Sciatic nerve (tissue), 2 donors: ENCODE results near the gene PTPN14. TPM values are rescaled to one million over a fixed set of nuclear protein-coding genes. Genes with fewer than 3 reads are reported as not detected.
"Not testable (repeated sequence)": the region's sequence is repeated elsewhere in the genome, so short reads cannot be mapped to it uniquely, and the experiment has no call there.

Source experiments
- ATAC-seq: fragments of 200-7000 bp; cut with Tn5 transposase; one replicate; pipeline ENCODE4 v1.9.1; 2020; ENCODE audit warnings: mild to moderate bottlenecking, moderate library complexity
- DNase-seq: peaks from one replicate; pipeline ENCODE4 v3.0.0-alpha.2; 2020; ENCODE audit warnings: low spot score
- intact Hi-C: fragments of 100-400 bp; cut with DNase I; formaldehyde crosslinking; loops from one replicate; pipeline ENCODE4 v1.14.2; 2022
- total RNA-seq: library from RNA; stranded (reverse); fragmentation: NEBNext Ultra II Directional; extraction: Animal tissue kit (Norgen Biotek cat#: 25700); gene quantifications from one replicate; pipeline ENCODE4 v1.2.1, GENCODE V29; 2021
- donor health status: DM: no; HTN: no; CAD: no.
- donor health status: DM: no; HTN: no; CAD: no.

The PTPN14 gene
- total RNA-seq, 1 donor from 2014 or later, result 85.9 TPM

DNA sequence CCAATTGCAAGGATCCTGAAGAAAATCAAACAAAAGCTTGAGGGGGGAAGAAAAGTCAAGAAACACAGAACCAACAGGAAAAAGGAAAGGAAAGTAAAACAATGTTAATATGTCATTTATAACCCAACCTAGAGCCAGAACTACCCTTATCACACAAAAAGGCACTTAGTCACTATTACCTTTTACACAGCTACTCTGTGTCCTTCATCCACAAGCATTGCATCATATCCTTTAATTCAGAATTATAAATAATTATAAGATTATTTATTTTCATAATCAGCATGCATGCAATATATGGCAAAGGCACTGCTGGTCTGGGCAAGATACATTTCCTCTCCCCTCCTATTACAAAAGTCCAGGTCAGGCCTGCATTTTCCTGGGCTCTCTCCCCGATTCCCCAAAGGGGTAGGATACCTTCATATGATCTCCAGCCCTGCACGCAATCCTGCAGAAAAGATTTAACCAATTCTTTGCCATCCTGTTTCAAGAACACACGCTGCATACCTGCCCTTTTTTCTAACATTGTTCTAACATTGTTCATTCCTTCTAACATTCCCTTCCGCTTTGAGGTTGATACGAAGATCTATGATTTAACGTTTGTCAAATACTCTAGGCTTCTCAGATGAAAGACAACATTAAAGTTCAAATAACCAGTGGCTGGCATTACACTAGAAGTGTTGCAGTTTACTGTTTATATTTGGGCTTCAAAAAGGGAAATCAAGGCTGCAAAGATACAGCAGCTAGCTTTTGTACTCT, 4.3 kb downstream of the PTPN14 start:
- no peak for DNase-seq
- intact Hi-C loops, result no loop called here
- ATAC-seq, result no peak

DNA sequence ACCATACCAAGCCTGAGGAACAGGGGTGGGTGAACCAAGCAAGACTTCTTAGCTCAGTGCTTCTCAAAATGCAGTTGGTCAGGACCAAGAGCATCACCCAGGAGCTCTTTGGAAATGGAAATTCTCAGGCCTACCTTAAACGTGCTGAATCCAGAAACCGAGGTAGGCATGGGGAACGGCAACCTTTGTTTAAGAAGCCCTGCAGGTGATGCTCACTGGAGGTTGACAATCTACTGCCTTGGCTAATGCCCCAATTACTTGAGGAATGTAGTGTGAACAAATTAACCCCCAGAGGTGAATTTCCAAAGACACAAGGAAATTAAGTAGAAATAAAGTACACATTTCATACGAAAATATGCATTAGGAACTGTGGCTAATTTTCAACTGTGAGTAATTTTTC, 5.3 kb downstream of the PTPN14 start:
- no peak for ATAC-seq
- no peak for DNase-seq
- intact Hi-C loops, result no loop called here

DNA sequence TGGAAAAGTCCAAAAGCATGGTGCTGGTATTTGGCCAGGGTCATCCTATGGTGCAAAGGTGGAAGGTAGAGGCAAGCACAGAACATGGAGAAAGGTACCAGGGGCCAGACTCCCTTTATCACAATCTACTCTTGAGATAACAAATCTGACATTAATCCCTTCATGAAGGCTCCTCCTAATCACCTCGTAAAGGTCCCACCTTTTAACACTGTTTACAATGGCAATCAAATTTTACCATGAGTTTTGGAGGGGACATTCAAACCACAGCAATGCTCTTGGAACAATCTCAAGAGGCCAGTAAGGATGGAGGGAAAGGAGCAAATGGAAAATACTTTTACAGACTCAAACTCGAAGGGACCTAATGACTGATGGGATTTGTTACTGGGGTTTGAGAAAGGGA, 6.1 kb downstream of the PTPN14 start:
- intact Hi-C loops, result no loop called here
- ATAC-seq, result no peak
- no peak for DNase-seq

DNA sequence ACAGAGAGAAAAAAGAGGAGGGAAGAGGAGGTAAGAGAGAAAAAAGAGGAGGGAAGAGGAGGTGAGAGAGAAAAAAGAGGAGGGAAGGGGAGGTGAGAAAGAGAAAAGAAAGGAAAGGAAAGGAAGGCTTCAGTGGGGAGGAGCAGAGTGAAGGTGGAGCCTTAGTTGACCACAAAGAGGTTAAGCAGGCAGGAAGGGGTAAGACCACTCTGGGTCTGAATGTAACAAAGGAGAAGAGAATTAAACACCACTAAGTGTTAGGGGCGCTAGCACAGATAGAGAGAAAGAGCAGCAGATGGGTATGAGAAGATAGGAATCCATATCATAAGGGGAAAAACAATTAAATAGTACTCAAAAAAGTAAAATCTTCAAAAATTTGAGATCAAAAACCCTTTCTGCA, 6.6 kb downstream of the PTPN14 start:
- ATAC-seq, result no peak
- no peak for DNase-seq
- intact Hi-C loops, result no loop called here

DNA sequence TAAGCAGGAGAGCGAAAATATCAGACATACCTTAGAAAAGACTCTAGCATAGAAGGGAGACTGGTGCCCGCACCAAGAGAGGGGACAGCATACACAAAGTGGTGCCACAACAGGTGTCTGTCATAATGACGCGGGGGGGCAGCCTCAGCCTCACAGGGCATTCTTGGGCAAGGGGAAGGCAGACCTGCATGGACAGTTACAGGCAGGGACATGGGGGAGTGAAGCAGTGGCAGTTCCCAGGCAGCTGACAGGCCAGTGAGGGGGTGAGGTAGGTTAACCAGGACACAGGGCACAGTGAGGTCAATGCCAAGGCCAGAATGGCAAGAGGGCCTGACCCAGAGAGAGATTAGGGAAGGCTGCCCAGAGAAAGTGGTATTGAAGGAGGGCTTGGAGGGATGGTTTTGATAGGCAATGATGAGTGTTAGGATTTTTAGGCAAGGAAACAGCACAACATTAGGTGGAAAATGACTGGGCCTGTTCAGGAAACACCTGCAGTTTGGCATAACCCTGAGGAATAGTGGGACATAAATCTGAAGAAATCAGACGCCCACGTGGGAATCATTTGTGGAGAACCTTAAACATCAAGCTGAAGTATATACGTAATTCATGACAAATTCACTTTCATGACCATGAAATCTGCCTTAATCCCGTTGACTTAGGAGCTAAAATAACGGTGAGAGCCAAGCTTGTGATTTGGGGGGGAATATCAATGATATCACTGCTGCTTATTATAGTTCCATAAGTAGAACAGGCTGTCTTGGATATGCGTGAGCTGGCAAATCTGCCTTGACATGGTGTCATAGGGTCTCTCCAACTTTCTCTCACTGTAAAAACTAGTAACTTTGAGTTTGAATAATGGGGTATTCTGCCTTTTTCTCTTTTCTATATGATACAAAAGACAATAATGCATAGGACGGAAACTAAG, 8.9 kb downstream of the PTPN14 start:
- DNase-seq, result no peak
- ATAC-seq, result no peak
- intact Hi-C loops, result no loop called here

DNA sequence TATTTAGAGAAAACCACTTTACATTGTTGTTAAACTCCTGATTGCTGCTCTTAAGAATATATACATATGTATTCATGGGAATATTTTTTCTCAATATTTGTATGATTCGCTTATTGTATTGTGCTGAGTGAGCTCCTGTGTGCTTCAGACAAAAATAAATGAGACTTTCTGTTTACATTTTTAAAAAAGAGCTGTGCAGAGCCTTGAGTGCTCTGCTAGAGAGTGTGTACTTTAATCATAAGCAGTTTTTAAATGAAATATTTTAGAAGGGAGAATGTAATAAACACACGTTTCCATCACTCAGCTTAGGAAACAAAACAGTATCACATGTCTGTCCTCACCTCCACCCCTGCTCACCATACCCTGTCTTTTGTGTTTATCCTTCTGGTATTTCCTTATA, 9.7 kb downstream of the PTPN14 start:
- DNase-seq, result no peak
- intact Hi-C loops, result no loop called here
- ATAC-seq, result no peak

DNA sequence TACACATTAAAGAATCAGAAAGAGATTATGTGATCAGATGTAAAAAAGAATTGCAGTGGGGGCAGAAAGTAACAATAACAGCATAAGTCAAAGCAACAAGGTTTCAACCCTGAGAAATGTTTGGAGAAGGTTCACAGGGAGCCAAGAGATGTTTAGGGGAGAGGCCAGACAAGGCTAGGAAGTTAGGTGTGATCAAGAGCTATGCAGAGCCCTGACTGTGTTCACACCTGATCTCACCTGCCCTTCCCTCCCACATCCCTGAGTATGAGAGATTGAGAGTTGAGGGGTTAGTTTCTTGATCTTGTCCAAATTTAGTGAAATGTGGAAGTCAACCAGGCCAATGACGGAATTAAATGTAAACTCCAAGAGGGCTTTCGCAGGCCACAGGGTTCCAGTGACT, 10.2 kb downstream of the PTPN14 start:
- intact Hi-C loops, result no loop called here

DNA sequence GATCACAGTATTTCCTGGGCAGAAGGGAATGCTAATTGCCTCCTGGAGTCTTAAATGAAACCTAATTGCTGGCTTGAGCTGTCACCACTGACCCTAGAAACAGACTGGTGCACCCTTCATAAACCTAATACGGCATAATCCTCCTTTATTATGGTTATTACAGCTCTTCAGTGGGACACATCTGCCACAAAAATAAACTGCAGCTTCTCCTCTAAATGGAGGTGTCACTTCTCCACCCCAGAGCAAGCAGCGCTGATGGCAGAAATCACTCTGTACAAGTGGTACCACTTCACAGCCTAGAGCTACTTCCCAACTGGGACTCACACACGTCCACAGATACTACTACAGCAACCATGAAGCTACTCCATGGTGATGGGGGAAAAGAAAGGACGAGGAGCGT, 11.1 kb downstream of the PTPN14 start:
- ATAC-seq (peak; percentile 32), DNase-seq (no peak)
- intact Hi-C loops, result no loop called here

More for the DNA sequence above, 10.2 kb downstream of the PTPN14 start:
- DNase-seq, result no peak
- ATAC-seq, result no peak

DNA sequence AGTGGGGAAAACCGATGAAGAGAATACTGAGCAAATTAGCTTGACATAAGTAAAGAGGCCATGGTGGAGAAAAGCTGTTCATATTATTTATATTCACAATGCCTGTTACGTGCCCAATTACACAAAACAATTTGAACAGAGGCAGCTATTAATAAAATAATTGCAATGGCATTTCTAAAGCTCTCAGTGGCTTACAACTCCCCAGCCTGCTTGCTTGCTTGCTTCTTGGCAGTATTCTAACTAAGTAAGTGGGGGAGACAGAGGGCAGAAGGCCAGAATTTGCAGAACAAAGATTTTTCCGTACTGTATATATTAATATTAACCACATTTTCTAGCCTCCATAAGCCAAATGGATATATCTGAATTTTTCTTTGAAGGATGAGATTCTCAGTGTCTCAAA, 12.9 kb downstream of the PTPN14 start:
- intact Hi-C loops, result no loop called here
- ATAC-seq, result no peak
- no peak for DNase-seq

DNA sequence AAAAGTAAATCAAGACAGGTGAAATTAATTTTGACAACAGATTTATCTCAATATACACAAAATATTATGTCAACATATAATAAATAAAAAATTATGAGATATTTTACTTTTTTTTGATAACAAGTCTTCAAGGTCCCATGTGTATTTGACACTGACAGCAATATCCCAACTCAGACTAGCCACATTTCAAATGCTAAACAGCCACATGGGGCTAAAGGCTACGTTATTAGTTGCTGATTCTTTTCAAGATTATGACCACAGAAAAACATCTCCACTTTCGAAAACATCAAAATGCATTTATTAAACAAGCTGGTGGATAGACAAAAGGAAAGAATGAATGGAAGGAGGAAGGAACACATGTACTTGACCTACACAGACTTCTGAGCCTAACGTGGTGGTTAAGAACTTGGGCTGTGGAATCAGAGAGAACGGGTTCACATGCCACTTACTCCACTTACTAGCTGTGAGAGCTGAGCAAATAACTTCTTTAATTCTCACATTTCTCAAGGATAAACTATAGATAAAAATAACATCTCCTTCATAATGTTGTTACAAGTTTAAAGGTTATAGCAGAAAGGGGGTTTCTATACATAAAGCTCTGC, 13.4 kb downstream of the PTPN14 start:
- ATAC-seq, result no peak
- DNase-seq, result no peak
- intact Hi-C loops, result no loop called here

DNA sequence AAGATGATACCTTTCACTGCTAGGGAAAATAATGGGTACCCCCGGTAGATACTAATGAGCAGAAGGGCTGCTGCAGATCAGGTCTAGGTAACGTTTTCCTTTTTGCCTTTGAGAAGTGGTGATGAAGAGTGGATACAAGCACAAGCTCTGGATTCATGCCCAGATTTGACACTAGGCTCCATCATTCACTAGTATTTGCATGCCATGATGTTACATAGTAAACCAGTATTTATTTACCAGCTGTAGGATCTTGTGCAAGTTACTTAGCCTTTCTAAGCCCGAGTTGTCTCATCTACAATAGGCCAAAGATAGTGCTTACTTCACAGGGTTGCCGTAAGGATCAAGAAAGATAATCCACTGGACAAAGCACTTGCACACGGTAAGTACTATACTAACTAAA, 14.2 kb downstream of the PTPN14 start:
- intact Hi-C loops, result no loop called here
- ATAC-seq (no peak), DNase-seq (no peak)

DNA sequence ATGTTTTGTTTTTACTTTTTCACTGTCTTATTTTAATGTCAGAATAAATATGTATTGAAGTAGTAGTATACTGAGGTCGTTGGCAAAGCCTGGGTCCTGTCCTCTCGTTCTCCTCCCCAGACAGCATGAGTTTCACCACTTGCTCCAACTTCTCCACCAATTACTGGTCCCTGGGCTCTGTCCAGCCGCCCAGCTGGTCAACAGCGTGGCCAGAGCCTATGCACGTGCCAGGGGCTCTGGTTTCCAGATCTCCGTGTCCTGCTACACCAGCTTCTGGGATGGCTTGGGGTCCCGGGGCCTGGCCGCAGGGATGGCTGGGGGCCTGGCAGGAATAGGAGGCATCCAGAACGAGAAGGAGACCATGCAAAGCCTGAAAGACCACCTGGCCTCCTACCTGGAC, 19.3 kb downstream of the PTPN14 start:
- intact Hi-C loops, result no loop called here
- no peak for ATAC-seq
- no peak for DNase-seq

DNA sequence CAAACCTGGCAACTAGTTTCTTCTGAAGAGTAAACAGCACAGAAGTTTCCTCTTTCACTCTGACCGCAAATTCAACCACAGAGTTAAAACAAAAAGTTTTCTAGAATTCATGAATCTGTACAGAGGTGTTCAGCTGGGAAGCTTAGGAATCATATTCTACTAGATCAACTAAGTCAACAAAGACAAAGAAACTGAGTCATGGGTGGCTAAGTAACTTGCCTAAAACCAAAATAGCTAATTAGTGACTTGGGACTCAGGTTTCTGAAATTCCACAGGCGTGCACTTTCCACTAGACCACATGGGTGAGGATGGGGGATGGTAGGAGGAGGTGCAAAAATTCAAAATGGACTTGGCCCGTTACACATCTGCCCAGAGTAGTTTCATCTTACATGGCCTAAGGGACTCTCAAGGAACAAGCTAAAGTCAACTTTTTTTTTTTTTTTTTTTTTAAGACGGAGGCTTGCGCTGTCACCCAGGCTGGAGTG, 25.8 kb downstream of the PTPN14 start:
- intact Hi-C loops, result no loop called here
- no peak for DNase-seq
- ATAC-seq, result peak; percentile 81

DNA sequence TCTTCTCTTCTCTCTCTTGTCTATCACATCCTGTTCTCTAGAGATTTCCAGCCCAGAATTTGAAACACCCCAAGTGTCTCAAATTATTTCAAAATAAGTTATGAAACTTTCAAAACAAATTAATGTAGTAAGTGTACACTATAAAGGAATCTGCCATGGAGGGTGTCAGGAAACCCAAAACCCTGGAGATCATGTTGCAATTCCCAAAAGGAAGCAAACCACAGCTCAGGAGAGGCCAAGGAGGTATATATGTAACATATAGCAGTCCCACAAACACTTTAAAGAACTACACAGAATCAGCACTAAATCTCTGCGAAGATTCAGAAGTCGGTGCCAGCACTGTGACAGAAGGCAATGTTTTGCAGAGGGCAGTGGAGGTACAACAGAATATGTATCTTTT, 26.6 kb downstream of the PTPN14 start:
- ATAC-seq, result peak; percentile 41
- DNase-seq, result no peak
- intact Hi-C loops, result no loop called here

DNA sequence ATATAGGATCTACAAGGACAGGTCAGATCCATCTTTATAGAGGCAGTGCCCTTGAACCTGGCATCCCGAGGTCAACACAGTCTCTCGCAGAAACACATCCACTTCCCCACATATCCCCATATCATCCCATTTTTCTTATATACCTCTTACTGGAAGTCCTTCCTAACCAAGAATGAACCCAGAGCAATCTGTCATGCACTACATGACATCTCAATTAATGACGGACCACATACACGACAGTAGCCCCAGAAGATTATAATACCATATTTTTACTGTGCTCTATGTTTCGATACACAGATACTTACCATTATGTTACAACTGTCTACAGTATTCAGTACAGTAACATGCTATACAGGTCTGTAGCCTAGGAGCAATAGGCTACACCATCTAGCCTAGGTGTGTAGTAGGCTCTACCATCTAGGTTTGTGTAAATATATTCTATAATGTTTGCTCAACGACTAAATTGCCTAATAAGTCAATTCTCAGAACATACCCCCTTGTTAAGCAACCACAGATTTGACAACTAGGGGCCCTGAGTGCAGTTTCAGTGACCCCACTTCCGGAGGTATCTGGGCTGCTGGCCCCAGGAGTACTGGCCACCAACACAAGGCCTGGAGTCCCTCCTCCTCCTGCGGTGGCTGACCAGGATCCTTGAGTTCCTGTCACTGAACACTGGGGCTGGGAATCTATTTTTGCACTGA, 28.1 kb downstream of the PTPN14 start:
- DNase-seq, result no peak
- ATAC-seq, result no peak
- intact Hi-C loops, result no loop called here

DNA sequence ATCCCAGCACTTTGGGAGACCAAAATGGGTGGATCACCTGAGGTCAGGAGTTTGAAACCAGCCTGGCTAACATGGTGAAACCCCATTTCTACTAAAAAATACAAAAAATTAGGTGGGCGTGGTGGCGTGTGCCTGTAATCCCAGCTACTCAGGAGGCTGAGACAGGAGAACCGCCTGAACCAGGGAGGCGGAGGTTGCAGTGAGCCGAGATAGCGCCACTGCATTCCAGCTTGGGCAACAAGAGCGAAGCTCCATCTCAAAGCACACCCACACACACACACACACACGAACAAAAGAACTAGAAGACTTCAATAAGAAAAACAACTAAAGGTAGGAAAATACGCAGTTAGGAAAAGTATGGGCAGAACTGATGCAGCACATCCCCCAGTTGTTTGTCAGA, 29.9 kb downstream of the PTPN14 start:
- intact Hi-C loops, ATAC-seq, DNase-seq: not testable (repeated sequence)

DNA sequence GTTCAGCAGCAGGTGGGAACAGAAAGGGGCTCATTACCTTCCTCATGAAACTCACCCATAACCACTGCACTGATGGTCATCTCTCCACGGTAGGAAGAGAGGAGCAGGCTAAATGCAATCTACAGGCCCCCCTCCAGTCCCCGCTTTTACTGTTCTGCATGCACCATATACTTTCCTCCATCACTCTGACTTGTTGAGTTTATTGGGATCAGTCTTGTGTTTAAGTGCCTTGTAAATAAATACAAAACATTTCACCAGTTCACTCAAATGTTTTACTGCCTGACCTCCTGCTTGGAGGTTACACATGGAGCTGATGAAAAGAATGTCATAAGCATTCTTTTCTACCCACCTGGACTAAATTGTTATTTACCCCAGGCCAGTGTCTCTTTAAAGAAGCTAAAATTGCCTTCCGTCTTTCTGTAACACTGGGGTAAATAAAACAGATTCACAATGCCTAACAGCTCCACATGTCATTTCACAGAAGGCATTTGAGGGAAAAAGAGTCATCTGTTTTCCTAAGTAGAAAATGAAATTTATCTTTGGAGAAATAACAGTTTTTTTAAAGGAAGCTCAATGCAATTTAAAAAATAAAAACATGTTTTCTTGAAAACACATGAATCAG, 30.7 kb downstream of the PTPN14 start:
- ATAC-seq (no peak), DNase-seq (no peak)
- intact Hi-C loops, result no loop called here

DNA sequence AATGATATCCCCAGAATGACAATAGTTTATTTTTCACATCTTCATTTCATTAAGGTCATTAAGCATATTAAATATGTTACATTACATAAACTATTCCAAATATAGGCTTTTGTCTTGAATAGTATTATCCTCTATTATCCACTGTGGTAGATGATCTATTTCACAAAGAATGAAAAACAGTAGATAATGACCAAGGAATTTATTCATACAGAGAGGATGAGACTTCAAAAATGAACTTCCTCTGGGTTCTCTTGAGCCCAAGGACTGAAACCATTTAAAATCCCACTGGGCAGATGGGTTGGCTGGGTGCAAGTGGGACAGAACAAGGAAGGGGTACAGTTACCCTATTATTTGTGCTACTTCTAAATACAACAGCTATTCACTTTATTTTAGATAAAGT, 33.0 kb downstream of the PTPN14 start:
- no peak for ATAC-seq
- intact Hi-C loops, result no loop called here
- DNase-seq, result no peak
